OCI-LY3 (cell line): ENCODE data around the gene VPS54.
"Not testable (repeated sequence)": the region's sequence is repeated elsewhere in the genome, so short reads cannot be mapped to it uniquely, and the experiment has no call there.

Experiments used
- H2AFZ ChIP-seq: fragments of 200-600, 300-600 bp; shearing (Covaris generic); 2 replicates; pipeline ENCODE4 v1.6.0; 2014; ENCODE audit warnings: antibody characterized with exemption, low read depth, low read length
- H3K27ac ChIP-seq: fragments of 200-600, 300-600 bp; sonication (generic); 2 replicates; pipeline ENCODE4 v1.5.1; 2014; ENCODE audit warnings: mild to moderate bottlenecking, low read length, moderate library complexity, mixed read lengths
- H3K27me3 ChIP-seq: fragments of 200-600, 300-600 bp; sonication (generic); 2 replicates; pipeline ENCODE4 v1.6.1; 2014; ENCODE audit warnings: low read depth, low read length, mixed read lengths
- H3K36me3 ChIP-seq: fragments of 200-600, 300-600 bp; sonication (generic); replicated peaks from 2 replicates; pipeline ENCODE3; 2014; ENCODE audit warnings: low read depth, low read length, mixed read lengths
- H3K4me1 ChIP-seq: fragments of 300-600, 200-600 bp; sonication (generic); 2 replicates; pipeline ENCODE4 v1.6.1; 2014; ENCODE audit warnings: low read length, mixed read lengths
- H3K4me2 ChIP-seq: fragments of 200-600, 300-600 bp; sonication (generic); 2 replicates; pipeline ENCODE4 v1.6.1; 2014; ENCODE audit warnings: low read length, mixed read lengths
- H3K4me3 ChIP-seq: fragments of 300-600, 200-600 bp; sonication (generic); 2 replicates; pipeline ENCODE4 v1.5.1; 2014; ENCODE audit warnings: antibody characterized with exemption, mild to moderate bottlenecking, low read length, moderate library complexity
- H3K79me2 ChIP-seq: fragments of 300-600, 200-600 bp; shearing (Covaris generic); 2 replicates; pipeline ENCODE4 v1.6.1; 2014; ENCODE audit warnings: mild to moderate bottlenecking, low read length, mixed read lengths
- H3K9ac ChIP-seq: fragments of 300-600, 200-600 bp; shearing (Covaris generic); 2 replicates; pipeline ENCODE4 v1.6.0; 2014; ENCODE audit warnings: mild to moderate bottlenecking, low read length, moderate library complexity
- H3K9me3 ChIP-seq: fragments of 200-600, 300-600 bp; shearing (Covaris generic); 2 replicates; pipeline ENCODE4 v1.6.1; 2014; ENCODE audit warnings: low read length, mixed read lengths; ENCODE audit not compliant: insufficient read depth
- H4K20me1 ChIP-seq: fragments of 200-600, 300-600 bp; sonication (generic); 2 replicates; pipeline ENCODE4 v1.6.1; 2016; ENCODE audit warnings: low read length, mixed read lengths; ENCODE audit not compliant: insufficient read depth
- EZH2phosphoT487 ChIP-seq: fragments of 200-600 bp; shearing (Covaris generic); IDR thresholded peaks from 2 replicates; pipeline ENCODE4 v1.6.1; 2018; ENCODE audit warnings: antibody characterized with exemption, mixed run types, low read depth
- TF ChIP-seq, protein P1 (sequence below): fragments of 200-600, 300-600 bp; sonication (generic); IDR thresholded peaks from 2 replicates; pipeline ENCODE4 v1.5.1; 2014; ENCODE audit warnings: antibody characterized with exemption, low read length, low read depth

The VPS54 gene

DNA sequence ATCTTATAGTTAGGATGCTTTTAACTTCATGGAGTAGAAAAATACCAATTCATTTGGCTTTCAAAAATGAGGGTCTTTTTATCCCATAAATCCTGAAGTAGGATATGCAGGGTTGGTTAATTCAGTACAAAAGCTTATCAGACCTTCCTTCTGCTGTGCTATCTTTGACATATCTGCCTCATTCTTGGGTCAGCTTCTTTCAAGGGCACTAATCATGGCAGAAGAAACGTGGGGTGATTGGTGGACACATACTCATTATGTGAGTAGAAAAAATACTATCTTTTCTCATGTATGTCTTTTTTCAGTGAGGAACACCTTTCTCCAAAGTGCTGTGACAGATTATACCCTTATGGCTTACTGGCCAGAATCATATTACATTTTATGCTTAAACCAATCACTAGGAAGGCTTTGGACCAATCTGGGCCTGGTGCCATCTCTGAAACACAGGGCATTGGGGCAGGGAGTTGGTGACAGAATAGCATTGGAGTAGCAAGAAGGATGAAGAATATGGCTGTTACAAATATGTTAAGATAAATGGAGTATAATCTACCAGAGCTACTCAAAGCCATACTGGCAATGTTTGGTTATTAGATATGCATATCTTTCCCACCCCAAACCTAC lies 167.4 kb downstream of the VPS54 start:
- no peaks in the 10 kb centered on the region for H3K27me3 ChIP-seq
- no peak overlapping the region for H3K27ac ChIP-seq
- TF ChIP-seq, protein P1, sequence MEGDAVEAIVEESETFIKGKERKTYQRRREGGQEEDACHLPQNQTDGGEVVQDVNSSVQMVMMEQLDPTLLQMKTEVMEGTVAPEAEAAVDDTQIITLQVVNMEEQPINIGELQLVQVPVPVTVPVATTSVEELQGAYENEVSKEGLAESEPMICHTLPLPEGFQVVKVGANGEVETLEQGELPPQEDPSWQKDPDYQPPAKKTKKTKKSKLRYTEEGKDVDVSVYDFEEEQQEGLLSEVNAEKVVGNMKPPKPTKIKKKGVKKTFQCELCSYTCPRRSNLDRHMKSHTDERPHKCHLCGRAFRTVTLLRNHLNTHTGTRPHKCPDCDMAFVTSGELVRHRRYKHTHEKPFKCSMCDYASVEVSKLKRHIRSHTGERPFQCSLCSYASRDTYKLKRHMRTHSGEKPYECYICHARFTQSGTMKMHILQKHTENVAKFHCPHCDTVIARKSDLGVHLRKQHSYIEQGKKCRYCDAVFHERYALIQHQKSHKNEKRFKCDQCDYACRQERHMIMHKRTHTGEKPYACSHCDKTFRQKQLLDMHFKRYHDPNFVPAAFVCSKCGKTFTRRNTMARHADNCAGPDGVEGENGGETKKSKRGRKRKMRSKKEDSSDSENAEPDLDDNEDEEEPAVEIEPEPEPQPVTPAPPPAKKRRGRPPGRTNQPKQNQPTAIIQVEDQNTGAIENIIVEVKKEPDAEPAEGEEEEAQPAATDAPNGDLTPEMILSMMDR = no peak
- TF ChIP-seq EZH2phosphoT487 = no peak
- H3K36me3 ChIP-seq = peaks cover 6% of the 10 kb centered on the region
- H3K4me3 ChIP-seq = no peak overlapping the region
- H3K9me3 ChIP-seq = no peaks in the 10 kb centered on the region
- no peak overlapping the region for H3K4me2 ChIP-seq
- H2AFZ ChIP-seq = no peak overlapping the region
- peaks cover 24% of the 10 kb centered on the region for H4K20me1 ChIP-seq
- H3K79me2 ChIP-seq = peaks cover 71% of the 10 kb centered on the region
- no peaks in the 10 kb centered on the region for H3K4me1 ChIP-seq
- H3K9ac ChIP-seq = no peak overlapping the region

DNA sequence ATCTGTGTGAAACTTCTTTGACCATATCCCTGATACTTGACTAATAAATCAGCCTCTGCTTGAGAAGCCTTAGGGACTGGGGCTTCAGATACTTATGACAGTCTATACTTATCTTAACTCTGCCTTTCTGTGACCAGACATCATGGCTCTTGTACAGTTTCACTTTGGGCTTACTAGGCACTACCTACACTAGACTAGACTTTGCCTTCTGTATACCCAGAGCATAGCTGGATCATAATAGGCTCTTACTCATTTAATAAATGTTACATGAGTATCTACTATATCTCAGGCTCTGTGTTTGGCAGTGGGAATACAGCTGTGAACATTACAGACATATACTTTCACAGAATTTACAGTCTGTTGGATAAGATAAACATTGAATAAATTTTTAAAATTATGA lies 168.6 kb downstream of the VPS54 start:
- H2AFZ ChIP-seq = no peak overlapping the region
- peaks cover 24% of the 10 kb centered on the region for H4K20me1 ChIP-seq
- peaks cover 3% of the 10 kb centered on the region for H3K36me3 ChIP-seq
- H3K27me3 ChIP-seq = no peaks in the 10 kb centered on the region
- TF ChIP-seq EZH2phosphoT487 = no peak
- TF ChIP-seq, protein P1 = no peak
- H3K4me3 ChIP-seq = no peak overlapping the region
- no peak overlapping the region for H3K9ac ChIP-seq
- H3K9me3 ChIP-seq = no peaks in the 10 kb centered on the region
- H3K4me2 ChIP-seq = no peak overlapping the region
- peaks cover 77% of the 10 kb centered on the region for H3K79me2 ChIP-seq
- no peak overlapping the region for H3K27ac ChIP-seq
- H3K4me1 ChIP-seq = no peaks in the 10 kb centered on the region

DNA sequence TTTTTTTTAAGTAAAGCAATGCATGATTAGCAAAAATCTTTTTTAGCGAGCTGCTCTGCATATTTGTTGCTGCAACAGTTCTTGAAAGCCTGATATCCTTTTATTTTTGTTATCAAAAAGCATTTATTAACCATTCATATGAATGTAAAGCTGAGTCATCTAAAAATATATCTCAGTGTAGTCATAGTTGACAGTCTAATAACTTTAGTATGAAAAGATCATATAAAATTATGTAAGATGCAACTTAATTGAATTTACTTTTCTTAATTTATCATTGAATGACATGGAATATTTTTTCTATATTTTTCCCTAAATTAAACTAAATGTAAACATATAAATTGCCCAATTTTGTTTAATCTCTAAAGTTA lies 169.0 kb downstream of the VPS54 start:
- TF ChIP-seq, protein P1 = no peak
- no peak for TF ChIP-seq EZH2phosphoT487
- Histone ChIP-seq H3K9ac (no peak overlapping the region), H3K4me3 (no peak overlapping the region), H3K27me3 (no peaks in the 10 kb centered on the region), H3K4me1 (no peaks in the 10 kb centered on the region), H3K4me2 (no peak overlapping the region), H3K79me2 (peaks cover 81% of the 10 kb centered on the region), H2AFZ (no peak overlapping the region), H3K9me3 (no peaks in the 10 kb centered on the region), H3K27ac (no peak overlapping the region), H4K20me1 (peaks cover 25% of the 10 kb centered on the region), H3K36me3 (peaks cover 3% of the 10 kb centered on the region)

DNA sequence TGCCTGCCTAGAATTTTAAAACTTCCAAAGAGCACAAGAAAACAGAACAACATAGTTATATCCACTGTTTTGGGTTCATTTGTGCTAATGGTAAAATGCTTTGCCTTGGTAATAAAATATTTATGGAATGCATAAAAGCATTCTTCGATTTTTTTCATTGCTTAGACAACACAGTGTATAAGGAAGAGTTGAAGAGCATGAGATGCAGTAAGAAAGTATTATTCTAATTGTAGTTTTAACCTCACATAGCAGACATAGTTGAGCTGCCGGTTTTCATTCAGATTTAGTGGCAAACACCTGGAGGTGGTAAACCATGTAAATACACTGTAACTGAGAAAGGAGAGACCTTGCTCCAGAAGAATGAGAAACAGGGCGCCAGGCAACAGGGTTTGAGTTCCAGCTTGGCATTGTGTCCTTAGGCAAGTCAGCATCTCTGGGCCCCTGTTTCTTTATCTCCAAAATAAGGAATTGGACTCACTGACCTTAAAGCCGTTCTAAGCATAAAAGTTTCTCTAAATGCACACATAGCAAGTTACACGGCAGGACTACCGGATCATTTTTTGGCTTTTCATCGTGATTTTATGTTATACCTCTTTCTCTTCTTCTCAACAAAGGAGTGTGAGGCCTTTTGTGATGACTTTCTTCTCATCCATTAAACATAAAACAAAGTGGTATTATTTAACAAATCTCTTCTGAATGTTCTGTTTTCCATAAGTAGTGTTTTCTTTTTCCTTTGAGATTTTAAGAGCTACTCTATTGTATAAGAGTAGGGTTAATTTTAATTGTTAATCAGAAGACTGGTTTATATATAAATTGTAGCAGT lies 169.6 kb downstream of the VPS54 start:
- Histone ChIP-seq H4K20me1 (peaks cover 30% of the 10 kb centered on the region), H3K27ac (no peak overlapping the region), H3K9ac (no peak overlapping the region), H3K79me2 (peaks cover 87% of the 10 kb centered on the region), H3K4me2 (no peak overlapping the region), H3K27me3 (no peaks in the 10 kb centered on the region), H3K9me3 (no peaks in the 10 kb centered on the region), H3K4me3 (no peak overlapping the region), H3K36me3 (peaks cover 3% of the 10 kb centered on the region), H2AFZ (no peak overlapping the region), H3K4me1 (no peaks in the 10 kb centered on the region)
- TF ChIP-seq, protein P1 = no peak
- no peak for TF ChIP-seq EZH2phosphoT487

DNA sequence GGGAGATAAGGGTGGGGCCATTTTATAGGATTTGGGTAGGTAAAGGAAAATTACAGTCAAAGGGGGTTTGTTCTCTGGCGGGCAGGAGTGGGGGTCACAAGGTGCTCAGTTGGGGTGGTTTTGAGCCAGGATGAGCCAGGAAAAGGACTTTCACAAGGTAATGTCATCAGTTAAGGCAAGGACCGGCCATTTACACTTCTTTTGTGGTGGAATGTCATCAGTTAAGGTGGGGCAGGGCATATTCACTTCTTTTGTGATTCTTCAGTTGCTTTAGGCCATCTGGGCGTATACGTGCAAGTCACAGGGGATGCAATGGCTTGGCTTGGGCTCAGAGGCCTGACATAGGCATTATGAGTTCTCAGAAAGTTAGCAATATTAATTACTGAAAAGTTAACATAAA lies 171.7 kb downstream of the VPS54 start:
- Histone ChIP-seq H3K79me2 (peaks cover 88% of the 10 kb centered on the region), H4K20me1 (peaks cover 33% of the 10 kb centered on the region)
- not testable (repeated sequence) for H3K27ac ChIP-seq, H3K9me3 ChIP-seq, H3K4me2 ChIP-seq, H2AFZ ChIP-seq, H3K27me3 ChIP-seq, H3K4me3 ChIP-seq, H3K36me3 ChIP-seq, H3K9ac ChIP-seq, H3K4me1 ChIP-seq
